ENCODE data around the gene MRPL48. TPM values are rescaled to one million over a fixed set of nuclear protein-coding genes. Genes with fewer than 3 reads are reported as not detected.
A peak's percentile ranks its signal among the peaks of the same experiment; 100 is the strongest.
"Not testable (repeated sequence)": the region's sequence is repeated elsewhere in the genome, so short reads cannot be mapped to it uniquely, and the experiment has no call there.

The MRPL48 gene
- total RNA-seq, 2 experiments from 2014 or later = 53.9 to 59.3 TPM

GRCh38 chr11:73876424-73877310 lies 89.0 kb downstream of the MRPL48 start, which contains the start of the genes COA4 and PAAF1:
TSS of gene COA4 (minus strand) at chr11:73876846. CDS start at chr11:73873378, 3,468 bp downstream.
TSS of gene PAAF1 (plus strand) at chr11:73876999. CDS start at chr11:73877022, 23 bp downstream.
- Mint-ChIP-seq H3K9me3 (no peaks in the 10 kb centered on the region), H3K36me3 (peaks cover 43% of the 10 kb centered on the region), H3K27me3 (no peaks in the 10 kb centered on the region), H3K4me3 (peak within 1 kb of the TSS; percentile 100), H3K27ac (peak within 1 kb of the TSS; percentile 99), H3K4me1 (peaks cover 31% of the 10 kb centered on the region)
- DNase-seq = peak; percentile 94

- H3K27ac Mint-ChIP-seq = no peak overlapping the region
Observed at GRCh38 chr11:73878771-73879170, 91.1 kb downstream of the MRPL48 start.

GRCh38 chr11:73880449-73880848 lies 92.8 kb downstream of the MRPL48 start:
- not testable (repeated sequence) for H3K9me3 Mint-ChIP-seq, H3K27me3 Mint-ChIP-seq, DNase-seq, H3K4me3 Mint-ChIP-seq, H3K27ac Mint-ChIP-seq
- H3K4me1 Mint-ChIP-seq = peaks cover 20% of the 10 kb centered on the region
- H3K36me3 Mint-ChIP-seq = peaks cover 23% of the 10 kb centered on the region

More at GRCh38 chr11:73878771-73879170, 91.1 kb downstream of the MRPL48 start:
- H3K27me3 Mint-ChIP-seq = no peaks in the 10 kb centered on the region
- H3K4me3 Mint-ChIP-seq = peak overlapping the region; percentile 7
- peaks cover 30% of the 10 kb centered on the region for H3K4me1 Mint-ChIP-seq
- no peak for DNase-seq
- peaks cover 34% of the 10 kb centered on the region for H3K36me3 Mint-ChIP-seq
- H3K9me3 Mint-ChIP-seq = no peaks in the 10 kb centered on the region

GRCh38 chr11:73883856-73884255 lies 96.2 kb downstream of the MRPL48 start:
- no peak overlapping the region for H3K4me3 Mint-ChIP-seq
- no peak for DNase-seq
- H3K27ac Mint-ChIP-seq = no peak overlapping the region
- peaks cover 8% of the 10 kb centered on the region for H3K4me1 Mint-ChIP-seq
- H3K27me3 Mint-ChIP-seq = no peaks in the 10 kb centered on the region
- no peaks in the 10 kb centered on the region for H3K9me3 Mint-ChIP-seq
- H3K36me3 Mint-ChIP-seq = peaks cover 14% of the 10 kb centered on the region

- H3K4me3 Mint-ChIP-seq = no peak overlapping the region
- H3K27ac Mint-ChIP-seq = no peak overlapping the region
- no peaks in the 10 kb centered on the region for H3K9me3 Mint-ChIP-seq
- H3K36me3 Mint-ChIP-seq = peaks cover 11% of the 10 kb centered on the region
- peaks cover 5% of the 10 kb centered on the region for H3K4me1 Mint-ChIP-seq
- no peak for DNase-seq
- H3K27me3 Mint-ChIP-seq = no peaks in the 10 kb centered on the region
Observed at GRCh38 chr11:73888244-73888643, 100.6 kb downstream of the MRPL48 start.

- H3K4me1 Mint-ChIP-seq = peaks cover 3% of the 10 kb centered on the region
- H3K27ac Mint-ChIP-seq = no peak overlapping the region
- H3K4me3 Mint-ChIP-seq = no peak overlapping the region
- peaks cover 7% of the 10 kb centered on the region for H3K36me3 Mint-ChIP-seq
- H3K9me3 Mint-ChIP-seq = no peaks in the 10 kb centered on the region
- H3K27me3 Mint-ChIP-seq = no peaks in the 10 kb centered on the region
- DNase-seq = no peak
Observed at GRCh38 chr11:73889019-73889418, 101.3 kb downstream of the MRPL48 start.

- Mint-ChIP-seq H3K36me3 (peaks cover 7% of the 10 kb centered on the region), H3K27me3 (no peaks in the 10 kb centered on the region), H3K9me3 (no peaks in the 10 kb centered on the region), H3K27ac (no peak overlapping the region), H3K4me3 (no peak overlapping the region), H3K4me1 (peaks cover 3% of the 10 kb centered on the region)
- DNase-seq = no peak
Observed at GRCh38 chr11:73889536-73889935, 101.9 kb downstream of the MRPL48 start.

GRCh38 chr11:73893041-73893440 lies 105.4 kb downstream of the MRPL48 start:
- no peak overlapping the region for H3K4me3 Mint-ChIP-seq
- no peaks in the 10 kb centered on the region for H3K27me3 Mint-ChIP-seq
- H3K36me3 Mint-ChIP-seq = peaks cover 4% of the 10 kb centered on the region
- H3K9me3 Mint-ChIP-seq = no peaks in the 10 kb centered on the region
- DNase-seq = no peak
- peaks cover 2% of the 10 kb centered on the region for H3K4me1 Mint-ChIP-seq
- H3K27ac Mint-ChIP-seq = no peak overlapping the region

- Mint-ChIP-seq H3K4me3 (no peak overlapping the region), H3K9me3 (no peaks in the 10 kb centered on the region), H3K36me3 (peaks cover 5% of the 10 kb centered on the region), H3K27ac (no peak overlapping the region), H3K27me3 (no peaks in the 10 kb centered on the region), H3K4me1 (no peaks in the 10 kb centered on the region)
- no peak for DNase-seq
Observed at GRCh38 chr11:73894725-73895335, 107.2 kb downstream of the MRPL48 start.

GRCh38 chr11:73902303-73902702 lies 114.6 kb downstream of the MRPL48 start:
- Mint-ChIP-seq H3K36me3 (peaks cover 8% of the 10 kb centered on the region), H3K4me1 (no peaks in the 10 kb centered on the region), H3K27ac (no peak overlapping the region), H3K27me3 (no peaks in the 10 kb centered on the region), H3K4me3 (no peak overlapping the region), H3K9me3 (no peaks in the 10 kb centered on the region)
- no peak for DNase-seq

- H3K4me3 Mint-ChIP-seq = no peak overlapping the region
- no peaks in the 10 kb centered on the region for H3K9me3 Mint-ChIP-seq
- no peak for DNase-seq
- H3K27me3 Mint-ChIP-seq = no peaks in the 10 kb centered on the region
- H3K4me1 Mint-ChIP-seq = no peaks in the 10 kb centered on the region
- no peak overlapping the region for H3K27ac Mint-ChIP-seq
- peaks cover 9% of the 10 kb centered on the region for H3K36me3 Mint-ChIP-seq
Observed at GRCh38 chr11:73907191-73907590, 119.5 kb downstream of the MRPL48 start.

GRCh38 chr11:73912026-73912425 lies 124.4 kb downstream of the MRPL48 start:
- Mint-ChIP-seq H3K9me3 (no peaks in the 10 kb centered on the region), H3K36me3 (peaks cover 11% of the 10 kb centered on the region), H3K4me3 (no peak overlapping the region), H3K4me1 (peaks cover 3% of the 10 kb centered on the region), H3K27me3 (no peaks in the 10 kb centered on the region), H3K27ac (no peak overlapping the region)
- no peak for DNase-seq

GRCh38 chr11:73913472-73913871 lies 125.8 kb downstream of the MRPL48 start:
- Mint-ChIP-seq H3K36me3 (peaks cover 8% of the 10 kb centered on the region), H3K4me3 (no peak overlapping the region), H3K27ac (no peak overlapping the region), H3K27me3 (no peaks in the 10 kb centered on the region), H3K4me1 (peaks cover 3% of the 10 kb centered on the region), H3K9me3 (no peaks in the 10 kb centered on the region)
- no peak for DNase-seq

- no peaks in the 10 kb centered on the region for H3K9me3 Mint-ChIP-seq
- no peaks in the 10 kb centered on the region for H3K27me3 Mint-ChIP-seq
- no peak overlapping the region for H3K4me3 Mint-ChIP-seq
- H3K36me3 Mint-ChIP-seq = peaks cover 8% of the 10 kb centered on the region
- no peak for DNase-seq
- H3K4me1 Mint-ChIP-seq = peaks cover 3% of the 10 kb centered on the region
- H3K27ac Mint-ChIP-seq = no peak overlapping the region
Observed at GRCh38 chr11:73914284-73914683, 126.6 kb downstream of the MRPL48 start.
